IMR-90 (cell line): ENCODE data around the gene NXPH4. TPM values are rescaled to one million over a fixed set of nuclear protein-coding genes. Genes with fewer than 3 reads are reported as not detected.

Source experiments
- ATAC-seq: fragments of 200-7000 bp; cut with Tn5 transposase; 2 replicates; pipeline ENCODE4 v1.9.1; 2020; ENCODE audit warnings: low read depth, mild to moderate bottlenecking, moderate library complexity
- BruUV-seq: library from RNA; stranded (reverse); fragments of 400-500 nt; replicated peaks from 2 replicates; lab custom pipeline; 2021; lab: Mats Ljungman, UMichigan
- CTCF ChIA-PET: fragments of 300-600 bp; formaldehyde crosslinking; extraction: SDS; loops from one replicate; lab custom pipeline; 2021; ENCODE audit warnings: antibody characterized with exemption; lab: Yijun Ruan, JAX
- POLR2A ChIA-PET: fragments of 300-600 bp; sonication (Branson Sonifier 250); formaldehyde crosslinking; loops from one replicate; lab custom pipeline; 2022; ENCODE audit warnings: antibody characterized with exemption; ENCODE audit not compliant: unreplicated experiment; lab: Charles Lee
- DNase-seq: peaks from one replicate; pipeline ENCODE4 v3.0.0; 2013
- H2AFZ ChIP-seq: replicated peaks from 2 replicates; pipeline ENCODE3; 2013; ENCODE audit warnings: low read length, mild to moderate bottlenecking; ENCODE audit not compliant: poor library complexity
- H2AK5ac ChIP-seq: 2 replicates; pipeline ENCODE4 v1.6.1; 2013; ENCODE audit warnings: low read depth, low read length, inconsistent platforms
- H2AK9ac ChIP-seq: replicated peaks from 2 replicates; pipeline ENCODE3; 2013; ENCODE audit warnings: mild to moderate bottlenecking, low read depth, low read length, moderate library complexity; ENCODE audit not compliant: poor library complexity
- H2BK120ac ChIP-seq: 2 replicates; pipeline ENCODE4 v1.6.1; 2013; ENCODE audit warnings: low read depth, low read length, inconsistent platforms
- H2BK15ac ChIP-seq: 3 replicates; pipeline ENCODE4 v1.6.1; 2013; ENCODE audit warnings: low read depth, low read length, inconsistent platforms
- H2BK20ac ChIP-seq: 2 replicates; pipeline ENCODE4 v1.6.1; 2013; ENCODE audit warnings: low read depth, mild to moderate bottlenecking, inconsistent platforms, low read length, moderate library complexity
- H2BK5ac ChIP-seq: 2 replicates; pipeline ENCODE4 v1.6.1; 2013; ENCODE audit warnings: mild to moderate bottlenecking, low read depth, low read length, inconsistent platforms; ENCODE audit not compliant: poor library complexity, severe bottlenecking
- H3K14ac ChIP-seq: replicated peaks from 2 replicates; pipeline ENCODE4 v1.6.1; 2013; ENCODE audit warnings: low read depth, low read length, inconsistent platforms
- H3K18ac ChIP-seq: 2 replicates; pipeline ENCODE4 v1.6.1; 2013; ENCODE audit warnings: low read depth, low read length, control low read depth
- H3K23ac ChIP-seq: 2 replicates; pipeline ENCODE4 v1.6.1; 2013; ENCODE audit warnings: low read depth, low read length, inconsistent platforms
- H3K27ac ChIP-seq: 2 replicates; pipeline ENCODE4 v1.5.1; 2013; ENCODE audit warnings: mild to moderate bottlenecking, control low read depth, low read length; ENCODE audit not compliant: insufficient read depth
- H3K27me3 ChIP-seq: 2 replicates; pipeline ENCODE4 v1.6.1; 2013; ENCODE audit warnings: low read length; ENCODE audit not compliant: control insufficient read depth, insufficient read depth
- H3K36me3 ChIP-seq: 2 replicates; pipeline ENCODE4 v1.6.1; 2013; ENCODE audit warnings: low read length, mixed read lengths; ENCODE audit not compliant: control insufficient read depth, insufficient read depth
- H3K4ac ChIP-seq: 2 replicates; pipeline ENCODE4 v1.6.1; 2013; ENCODE audit warnings: low read depth, low read length, inconsistent platforms
- H3K4me1 ChIP-seq: 2 replicates; pipeline ENCODE4 v1.6.1; 2013; ENCODE audit warnings: low read length, mixed read lengths; ENCODE audit not compliant: control insufficient read depth, insufficient read depth
- H3K4me2 ChIP-seq: 2 replicates; pipeline ENCODE4 v1.6.1; 2013; ENCODE audit warnings: low read depth, mild to moderate bottlenecking, control low read depth, low read length, moderate library complexity
- H3K4me3 ChIP-seq: 2 replicates; pipeline ENCODE4 v1.5.1; 2013; ENCODE audit warnings: low read depth, mild to moderate bottlenecking, control low read depth, low read length, moderate library complexity; ENCODE audit not compliant: insufficient read depth
- H3K56ac ChIP-seq: 2 replicates; pipeline ENCODE4 v1.6.1; 2013; ENCODE audit warnings: low read length, inconsistent platforms; ENCODE audit not compliant: insufficient read depth; ENCODE audit errors: extremely low read depth
- H3K79me1 ChIP-seq, 2 experiments: 2 replicates each; pipeline ENCODE4 v1.6.1; 2013; ENCODE audit warnings: low read length in 2 of 2, inconsistent platforms in 1 of 2, low read depth in 1 of 2
- H3K9ac ChIP-seq: 2 replicates; pipeline ENCODE4 v1.6.1; 2013; ENCODE audit warnings: low read depth, low read length, control low read depth
- H3K9me1 ChIP-seq: 2 replicates; pipeline ENCODE4 v1.6.1; 2013; ENCODE audit warnings: low read length, inconsistent platforms; ENCODE audit not compliant: insufficient read depth
- H3K9me3 ChIP-seq: 2 replicates; pipeline ENCODE4 v1.6.1; 2013; ENCODE audit warnings: low read length; ENCODE audit not compliant: control insufficient read depth, insufficient read depth
- H4K20me1 ChIP-seq: 2 replicates; pipeline ENCODE4 v1.6.1; 2013; ENCODE audit warnings: low read length, inconsistent platforms; ENCODE audit not compliant: insufficient read depth
- H4K5ac ChIP-seq: 2 replicates; pipeline ENCODE4 v1.6.1; 2013; ENCODE audit warnings: mild to moderate bottlenecking, low read depth, low read length, control low read depth
- H4K8ac ChIP-seq, 2 experiments: 2 replicates each; pipeline ENCODE4 v1.6.1; 2013; ENCODE audit warnings: low read depth in 2 of 2, low read length in 2 of 2, control low read depth in 1 of 2, inconsistent platforms in 1 of 2
- H4K91ac ChIP-seq: 2 replicates; pipeline ENCODE4 v1.6.1; 2013; ENCODE audit warnings: low read depth, low read length, inconsistent platforms; ENCODE audit not compliant: insufficient read depth
- BHLHE40 ChIP-seq: fragments of 150-350 bp; IDR thresholded peaks from 2 replicates; pipeline ENCODE4 v1.6.1; 2016; ENCODE audit warnings: mild to moderate bottlenecking, low read depth, low read length
- CEBPB ChIP-seq: IDR thresholded peaks from 2 replicates; pipeline ENCODE4 v1.6.1; 2012; ENCODE audit warnings: low read depth, low read length, improper control_type of control experiment
- CHD1 ChIP-seq: IDR thresholded peaks from 2 replicates; pipeline ENCODE4 v1.6.1; 2012; ENCODE audit warnings: low read depth, low read length, improper control_type of control experiment
- FOS ChIP-seq: fragments of 150-350 bp; IDR thresholded peaks from 2 replicates; pipeline ENCODE4 v1.6.1; 2016; ENCODE audit warnings: low read depth, low read length
- MAFK ChIP-seq: IDR thresholded peaks from 2 replicates; pipeline ENCODE4 v1.6.1; 2012; ENCODE audit warnings: low read depth, low read length, improper control_type of control experiment
- MAZ ChIP-seq: IDR thresholded peaks from 2 replicates; pipeline ENCODE4 v1.6.1; 2012; ENCODE audit warnings: low read depth, mild to moderate bottlenecking, low read length, improper control_type of control experiment, moderate library complexity, borderline replicate concordance
- MXI1 ChIP-seq: IDR thresholded peaks from 2 replicates; pipeline ENCODE4 v1.6.1; 2012; ENCODE audit warnings: low read depth, mild to moderate bottlenecking, low read length, moderate library complexity, borderline replicate concordance
- NFE2L2 ChIP-seq: fragments of 150-350 bp; IDR thresholded peaks from 2 replicates; pipeline ENCODE4 v1.6.1; 2016; ENCODE audit warnings: low read depth, mild to moderate bottlenecking, low read length
- POLR2A ChIP-seq: IDR thresholded peaks from 2 replicates; pipeline ENCODE4 v1.6.1; 2012; ENCODE audit warnings: mild to moderate bottlenecking, low read depth, low read length
- RAD21 ChIP-seq: IDR thresholded peaks from 2 replicates; pipeline ENCODE4 v1.6.1; 2012; ENCODE audit warnings: low read length, improper control_type of control experiment
- RCOR1 ChIP-seq: IDR thresholded peaks from 2 replicates; pipeline ENCODE4 v1.6.1; 2012; ENCODE audit warnings: mild to moderate bottlenecking, low read length, improper control_type of control experiment; ENCODE audit not compliant: insufficient replicate concordance
- RFX5 ChIP-seq: IDR thresholded peaks from 2 replicates; pipeline ENCODE4 v1.8.0; 2012; ENCODE audit warnings: low read depth, mild to moderate bottlenecking, low read length, moderate library complexity
- SMC3 ChIP-seq: fragments of 150-350 bp; IDR thresholded peaks from 2 replicates; pipeline ENCODE4 v1.6.1; 2016; ENCODE audit warnings: low read depth, mild to moderate bottlenecking, antibody characterized with exemption, low read length, moderate library complexity
- WGBS, 2 experiments: methylation state at CpG; one replicate each; pipeline versions ENCODE4 v1.1.5 to v1.1.7; 2013; ENCODE audit warnings: missing lambda C conversion rate in 2 of 2; ENCODE audit not compliant: insufficient read length in 1 of 2; ENCODE audit errors: extremely low coverage in 2 of 2; 5-methylcytosine and 5-hydroxymethylcytosine counted together
- dilution Hi-C: fragments of 300-500 bp; cut with HindIII; formaldehyde crosslinking; loops from one replicate; pipeline ENCODE4 v1.14.3; 2018; ENCODE audit warnings: low sequenced_read_pairs; ENCODE audit not compliant: unreplicated experiment
- in situ Hi-C: fragments of 300-500 bp; cut with MboI; formaldehyde crosslinking; loops from 3 replicates; pipeline ENCODE4 v1.14.3; 2019; ENCODE audit warnings: low sequenced_read_pairs, inconsistent platforms, mixed read lengths
- intact Hi-C: fragments of 100-400 bp; cut with micrococcal nuclease; formaldehyde crosslinking; loops from 2 replicates; pipeline ENCODE4 v1.10.0; 2022
- polyA plus RNA-seq, 3 experiments: library from polyadenylated mRNA; depleted of rRNA; stranded (reverse); fragments of >200 nt; gene quantifications; 2 replicates each; pipeline ENCODE4 v1.2.3, GENCODE V29; 2012; ENCODE audit warnings: low replicate concordance in 1 of 3
- total RNA-seq: library from RNA; depleted of rRNA; stranded (reverse); fragments of >200 nt; gene quantifications from 2 replicates; pipeline ENCODE4 v1.2.3, GENCODE V29; 2012
- TF ChIP-seq, protein P1 (sequence below): conservative IDR thresholded peaks from 2 replicates; pipeline ENCODE4 v1.5.1; 2012; ENCODE audit warnings: mild to moderate bottlenecking, low read depth, low read length, improper control_type of control experiment
- TF ChIP-seq, protein P2 (sequence below): fragments of 150-350 bp; IDR thresholded peaks from 2 replicates; pipeline ENCODE4 v1.6.1; 2016; ENCODE audit warnings: low read depth, mild to moderate bottlenecking, low read length, moderate library complexity, borderline replicate concordance

Gene NXPH4
- total and polyA plus RNA-seq, 2 of the 4 experiments (the other 2 are of a cell fraction), result 0.36 to 3.8 TPM

DNA sequence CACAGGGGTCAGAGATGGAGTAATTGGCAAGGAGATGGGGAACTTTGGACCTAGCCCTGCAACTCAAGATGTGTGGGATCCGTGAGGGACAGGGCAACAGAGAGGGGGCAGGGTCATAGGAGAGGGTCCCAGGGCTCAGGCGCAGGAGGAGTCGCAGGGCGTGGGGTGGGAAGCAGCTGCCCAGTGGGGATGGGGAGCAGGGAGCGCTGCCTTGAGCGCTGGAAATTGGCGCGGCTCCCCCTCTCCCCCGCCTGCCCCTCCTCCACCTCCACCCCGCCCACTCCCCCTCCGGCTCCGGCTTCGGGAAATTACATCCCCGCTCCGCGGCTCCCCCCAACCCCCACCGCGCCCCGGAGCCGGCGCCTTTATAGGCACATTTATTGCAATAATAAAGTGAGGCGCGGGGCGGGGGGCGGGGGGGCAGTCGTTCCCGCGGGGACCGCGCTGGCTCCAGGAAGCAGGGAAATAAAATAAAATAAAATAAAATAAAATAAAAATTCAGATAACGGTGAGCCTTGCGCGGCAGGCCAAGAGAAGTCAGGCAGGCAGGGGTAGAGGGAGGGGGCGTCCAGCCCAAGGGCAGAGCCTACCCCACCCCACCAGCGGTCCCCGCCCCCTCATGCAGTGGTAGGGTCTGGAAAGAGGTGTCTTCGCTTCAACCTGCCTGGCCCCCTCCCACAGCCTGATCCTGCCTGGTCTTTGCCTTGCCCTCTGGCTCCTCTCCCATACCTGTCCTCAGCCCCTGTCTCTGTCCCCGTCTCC is 3.6 kb downstream of the NXPH4 start:
- H3K4me1 ChIP-seq, result peaks cover 5% of the 10 kb centered on the region; the same call in 1 of the 2 replicates
- dilution Hi-C loops (no loop called here), intact Hi-C loops (no loop called here), in situ Hi-C loops (no loop called here)
- no peak overlapping the region for H2BK15ac ChIP-seq
- no peak overlapping the region for H3K23ac ChIP-seq
- H3K4me3 ChIP-seq, result no peak overlapping the region
- peaks cover 0 to 7% of the 10 kb centered on the region in 2 experiments; a peak in 1 of 4 replicates for H3K79me1 ChIP-seq
- peaks cover 27% of the 10 kb centered on the region for H4K20me1 ChIP-seq
- 40% methylated on average over 1 of the region's 38 CpGs; no CpG with 5 or more reads in 1 of the 2 experiments for WGBS, 2 experiments
- BruUV-seq, result no TSS peak
- H3K18ac ChIP-seq, result no peak overlapping the region
- no peaks in the 10 kb centered on the region for H3K36me3 ChIP-seq
- H3K9me3 ChIP-seq, result no peaks in the 10 kb centered on the region
- no peak for ATAC-seq
- H3K27ac ChIP-seq, result no peak overlapping the region
- no peak overlapping the region for H4K8ac ChIP-seq
- peak overlapping the region; percentile 82 for H2AK9ac ChIP-seq
- no peak overlapping the region for H3K4ac ChIP-seq
- H3K9ac ChIP-seq, result no peak overlapping the region
- H4K91ac ChIP-seq, result no peak overlapping the region
- no peak overlapping the region for H2AFZ ChIP-seq
- no peak overlapping the region for H2BK120ac ChIP-seq
- peaks cover 72% of the 10 kb centered on the region for H3K27me3 ChIP-seq
- no peak for DNase-seq
- CTCF ChIA-PET, result no interaction called here
- no peak overlapping the region for H3K56ac ChIP-seq
- H2BK20ac ChIP-seq, result no peak overlapping the region
- H2AK5ac ChIP-seq, result no peak overlapping the region; the same call in 1 of the 2 replicates
- no peak overlapping the region for H2BK5ac ChIP-seq
- H3K14ac ChIP-seq, result no peak overlapping the region
- POLR2A ChIA-PET, result interaction anchor here (1.2 kb wide), 1 partner anchor 10 kb away, joined by 5 read pairs; the partner anchor contains the start of gene SHMT2
- H4K5ac ChIP-seq, result no peak overlapping the region
- H3K4me2 ChIP-seq, result no peak overlapping the region
- no peaks in the 10 kb centered on the region for H3K9me1 ChIP-seq
- no peak for TF ChIP-seq RCOR1
- TF ChIP-seq, protein P1, sequence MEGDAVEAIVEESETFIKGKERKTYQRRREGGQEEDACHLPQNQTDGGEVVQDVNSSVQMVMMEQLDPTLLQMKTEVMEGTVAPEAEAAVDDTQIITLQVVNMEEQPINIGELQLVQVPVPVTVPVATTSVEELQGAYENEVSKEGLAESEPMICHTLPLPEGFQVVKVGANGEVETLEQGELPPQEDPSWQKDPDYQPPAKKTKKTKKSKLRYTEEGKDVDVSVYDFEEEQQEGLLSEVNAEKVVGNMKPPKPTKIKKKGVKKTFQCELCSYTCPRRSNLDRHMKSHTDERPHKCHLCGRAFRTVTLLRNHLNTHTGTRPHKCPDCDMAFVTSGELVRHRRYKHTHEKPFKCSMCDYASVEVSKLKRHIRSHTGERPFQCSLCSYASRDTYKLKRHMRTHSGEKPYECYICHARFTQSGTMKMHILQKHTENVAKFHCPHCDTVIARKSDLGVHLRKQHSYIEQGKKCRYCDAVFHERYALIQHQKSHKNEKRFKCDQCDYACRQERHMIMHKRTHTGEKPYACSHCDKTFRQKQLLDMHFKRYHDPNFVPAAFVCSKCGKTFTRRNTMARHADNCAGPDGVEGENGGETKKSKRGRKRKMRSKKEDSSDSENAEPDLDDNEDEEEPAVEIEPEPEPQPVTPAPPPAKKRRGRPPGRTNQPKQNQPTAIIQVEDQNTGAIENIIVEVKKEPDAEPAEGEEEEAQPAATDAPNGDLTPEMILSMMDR, result no peak
- no peak for TF ChIP-seq MXI1
- TF ChIP-seq MAZ, result no peak
- TF ChIP-seq MAFK, result no peak
- TF ChIP-seq CHD1, result no peak
- TF ChIP-seq RFX5, result no peak
- TF ChIP-seq RAD21, result no peak
- TF ChIP-seq CEBPB, result no peak
- no peak for TF ChIP-seq FOS
- no peak for TF ChIP-seq SMC3
- no peak for TF ChIP-seq NFE2L2
- TF ChIP-seq POLR2A, result no peak
- TF ChIP-seq, protein P2, sequence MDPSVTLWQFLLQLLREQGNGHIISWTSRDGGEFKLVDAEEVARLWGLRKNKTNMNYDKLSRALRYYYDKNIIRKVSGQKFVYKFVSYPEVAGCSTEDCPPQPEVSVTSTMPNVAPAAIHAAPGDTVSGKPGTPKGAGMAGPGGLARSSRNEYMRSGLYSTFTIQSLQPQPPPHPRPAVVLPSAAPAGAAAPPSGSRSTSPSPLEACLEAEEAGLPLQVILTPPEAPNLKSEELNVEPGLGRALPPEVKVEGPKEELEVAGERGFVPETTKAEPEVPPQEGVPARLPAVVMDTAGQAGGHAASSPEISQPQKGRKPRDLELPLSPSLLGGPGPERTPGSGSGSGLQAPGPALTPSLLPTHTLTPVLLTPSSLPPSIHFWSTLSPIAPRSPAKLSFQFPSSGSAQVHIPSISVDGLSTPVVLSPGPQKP, result no peak
- TF ChIP-seq BHLHE40, result no peak
